Neuronal stem cell (in vitro differentiated cells): Measurements from ENCODE around the gene OR6N1.

Experiments used
- DNase-seq: peaks from one replicate; pipeline ENCODE4 v3.0.0-alpha.2; 2013; ENCODE audit warnings: low spot score
- H2AFZ ChIP-seq: one replicate; pipeline ENCODE4 v1.6.1; 2013; ENCODE audit warnings: mild to moderate bottlenecking, low read length, inconsistent platforms
- H2AK5ac ChIP-seq: 2 replicates; pipeline ENCODE4 v1.6.1; 2013; ENCODE audit warnings: low read depth, mild to moderate bottlenecking, inconsistent platforms, low read length, moderate library complexity, mixed read lengths
- H2BK120ac ChIP-seq: 2 replicates; pipeline ENCODE4 v1.6.1; 2013; ENCODE audit warnings: low read depth, mild to moderate bottlenecking, inconsistent platforms, low read length, moderate library complexity, mixed read lengths
- H2BK12ac ChIP-seq: one replicate; pipeline ENCODE4 v1.6.1; 2013; ENCODE audit warnings: low read length, inconsistent platforms
- H2BK15ac ChIP-seq: 2 replicates; pipeline ENCODE4 v1.6.1; 2013; ENCODE audit warnings: mild to moderate bottlenecking, low read length, inconsistent platforms, mixed read lengths
- H2BK5ac ChIP-seq: one replicate; pipeline ENCODE4 v1.6.1; 2013; ENCODE audit warnings: inconsistent platforms, mild to moderate bottlenecking, low read length, moderate library complexity
- H3K14ac ChIP-seq: one replicate; pipeline ENCODE4 v1.6.1; 2013; ENCODE audit warnings: low read length, inconsistent platforms
- H3K18ac ChIP-seq: 2 replicates; pipeline ENCODE4 v1.6.1; 2013; ENCODE audit warnings: low read length, inconsistent platforms
- H3K23ac ChIP-seq: 2 replicates; pipeline ENCODE4 v1.6.1; 2013; ENCODE audit warnings: low read depth, mild to moderate bottlenecking, mixed read lengths, low read length, inconsistent platforms; ENCODE audit not compliant: poor library complexity
- H3K27ac ChIP-seq: replicated peaks from 3 replicates; pipeline ENCODE4 v1.5.1; 2013; ENCODE audit warnings: low read length, inconsistent platforms
- H3K27me3 ChIP-seq, 3 experiments: 2 replicates each; pipeline ENCODE4 v1.6.1; 2013; ENCODE audit warnings: low read length in 3 of 3, mild to moderate bottlenecking in 2 of 3, inconsistent platforms in 1 of 3, low read depth in 1 of 3, mixed read lengths in 1 of 3, moderate library complexity in 1 of 3; ENCODE audit not compliant: control insufficient read depth in 3 of 3, insufficient read depth in 3 of 3
- H3K36me3 ChIP-seq, 2 donors: replicated peaks in 1 of 2; 2 replicates each; pipeline ENCODE4 v1.6.1; 2013; ENCODE audit warnings: low read length in 2 of 2; ENCODE audit not compliant: control insufficient read depth in 2 of 2, insufficient read depth in 2 of 2
- H3K4ac ChIP-seq: 2 replicates; pipeline ENCODE4 v1.6.1; 2013; ENCODE audit warnings: inconsistent platforms, mild to moderate bottlenecking, low read length, moderate library complexity
- H3K4me1 ChIP-seq, 2 donors: 1 replicate in 1 of 2; 2 replicates in 1 of 2; pipeline ENCODE4 v1.6.1; 2013; ENCODE audit warnings: low read length in 2 of 2, low read depth in 1 of 2; ENCODE audit not compliant: control insufficient read depth in 2 of 2, insufficient read depth in 1 of 2
- H3K4me2 ChIP-seq: one replicate; pipeline ENCODE4 v1.6.1; 2013; ENCODE audit warnings: mild to moderate bottlenecking, low read length, inconsistent platforms; ENCODE audit not compliant: insufficient read depth, poor library complexity, severe bottlenecking
- H3K4me3 ChIP-seq, 2 donors: 2 replicates each; pipeline ENCODE4 v1.5.1; 2013; ENCODE audit warnings: low read length in 2 of 2, mild to moderate bottlenecking in 2 of 2, inconsistent platforms in 1 of 2, moderate library complexity in 1 of 2
- H3K79me1 ChIP-seq: one replicate; pipeline ENCODE4 v1.6.1; 2013; ENCODE audit warnings: low read depth, mild to moderate bottlenecking, inconsistent platforms, low read length, moderate library complexity
- H3K9ac ChIP-seq: one replicate; pipeline ENCODE4 v1.6.1; 2013; ENCODE audit warnings: mild to moderate bottlenecking, low read depth, low read length, inconsistent platforms; ENCODE audit not compliant: poor library complexity
- H3K9me3 ChIP-seq, 2 donors: replicated peaks in 1 of 2; 2 replicates each; pipeline versions ENCODE3 to v1.6.1; 2013; ENCODE audit warnings: low read length in 2 of 2, mild to moderate bottlenecking in 2 of 2, inconsistent platforms in 1 of 2, low read depth in 1 of 2, mixed read lengths in 1 of 2, moderate library complexity in 1 of 2; ENCODE audit not compliant: control insufficient read depth in 2 of 2, insufficient read depth in 1 of 2
- H4K8ac ChIP-seq: one replicate; pipeline ENCODE4 v1.6.1; 2013; ENCODE audit warnings: low read depth, mild to moderate bottlenecking, inconsistent platforms, low read length, moderate library complexity
- H4K91ac ChIP-seq: one replicate; pipeline ENCODE4 v1.6.1; 2013; ENCODE audit warnings: low read length, low read depth, mild to moderate bottlenecking, inconsistent platforms; ENCODE audit not compliant: poor library complexity
- WGBS, 2 donors: extraction: QIAGEN DNeasy Blood & Tissue Kit; methylation state at CpG; one replicate each; pipeline ENCODE4 v1.1.7; 2013; ENCODE audit warnings: missing lambda C conversion rate in 2 of 2, mixed read lengths in 1 of 2; ENCODE audit not compliant: insufficient read length in 2 of 2, insufficient replicate concordance in 1 of 2; ENCODE audit errors: extremely low coverage in 2 of 2; 5-methylcytosine and 5-hydroxymethylcytosine counted together

The OR6N1 gene

DNA sequence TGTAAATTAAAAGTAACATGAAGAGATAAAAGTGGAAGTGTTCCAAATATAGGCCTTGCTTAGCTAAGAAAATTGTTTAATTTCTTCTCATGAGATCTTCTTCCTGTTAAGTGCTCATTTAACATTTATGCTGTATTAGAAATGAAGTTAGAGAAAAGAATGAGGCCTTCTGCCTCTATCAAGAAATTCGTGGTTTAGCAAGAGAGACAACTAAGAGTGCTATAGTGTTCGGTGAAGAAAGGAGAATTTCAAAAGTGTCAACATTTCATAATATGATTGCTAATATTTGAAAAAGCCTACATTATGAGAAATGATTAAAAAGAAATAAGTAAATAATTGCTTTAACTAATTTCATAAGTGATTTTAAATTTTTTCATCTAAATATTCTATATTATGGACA is 40.3 kb upstream of the OR6N1 start:
- Histone ChIP-seq H2AFZ (no peak overlapping the region), H2BK12ac (no peak overlapping the region), H3K4me3 (no peak overlapping the region), H2BK15ac (no peak overlapping the region), H3K36me3 (no peaks in the 10 kb centered on the region), H3K4me2 (no peak overlapping the region), H3K9me3 (peaks cover 0 to 1% of the 10 kb centered on the region in 2 donors), H3K18ac (no peak overlapping the region), H4K91ac (no peak overlapping the region), H2AK5ac (no peak overlapping the region), H4K8ac (no peak overlapping the region), H3K14ac (no peak overlapping the region), H3K23ac (no peak overlapping the region), H3K27ac (no peak overlapping the region), H3K27me3 (no peaks in the 10 kb centered on the region), H3K79me1 (no peaks in the 10 kb centered on the region), H2BK120ac (no peak overlapping the region), H2BK5ac (no peak overlapping the region), H3K4ac (no peak overlapping the region), H3K9ac (no peak overlapping the region), H3K4me1 (no peaks in the 10 kb centered on the region)
- no CpG with 5 or more reads among the region's 2 CpGs for WGBS, 2 donors
- no peak for DNase-seq

DNA sequence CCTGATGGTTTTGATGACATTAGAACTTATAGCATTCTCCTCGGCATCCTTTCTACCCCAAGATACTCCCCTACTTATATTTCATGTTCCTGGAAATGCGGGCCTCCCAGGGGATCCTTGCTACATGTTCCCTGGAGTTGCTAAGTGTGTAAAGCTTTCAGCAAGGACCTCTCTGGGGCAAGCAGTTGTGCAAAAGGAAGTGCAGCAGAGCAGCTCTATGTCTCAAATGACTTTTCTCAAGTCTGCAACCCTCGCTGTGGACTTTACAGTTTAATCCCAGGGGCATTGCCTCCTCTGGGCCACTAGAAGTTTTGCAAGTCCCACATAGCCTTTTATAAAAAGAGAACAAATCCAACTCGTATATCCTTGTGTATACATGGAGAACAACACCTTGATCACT is 38.3 kb upstream of the OR6N1 start:
- H2BK15ac ChIP-seq = no peak overlapping the region
- no peak overlapping the region for H4K8ac ChIP-seq
- no peaks in the 10 kb centered on the region for H3K4me1 ChIP-seq
- no peaks in the 10 kb centered on the region for H3K79me1 ChIP-seq
- no peak overlapping the region for H3K4me2 ChIP-seq
- no peak overlapping the region for H2BK5ac ChIP-seq
- H2BK120ac ChIP-seq = no peak overlapping the region
- H2AFZ ChIP-seq = no peak overlapping the region
- H3K9ac ChIP-seq = no peak overlapping the region
- no peak overlapping the region for H3K18ac ChIP-seq
- no peaks in the 10 kb centered on the region for H3K36me3 ChIP-seq
- H3K9me3 ChIP-seq = peaks cover 0 to 1% of the 10 kb centered on the region in 2 donors
- no peak overlapping the region for H3K27ac ChIP-seq
- no peak overlapping the region for H4K91ac ChIP-seq
- DNase-seq = no peak
- no peak overlapping the region for H2BK12ac ChIP-seq
- no peaks in the 10 kb centered on the region for H3K27me3 ChIP-seq
- H2AK5ac ChIP-seq = no peak overlapping the region
- H3K23ac ChIP-seq = no peak overlapping the region
- H3K4me3 ChIP-seq = no peak overlapping the region
- no CpG with 5 or more reads among the region's 4 CpGs for WGBS, 2 donors
- no peak overlapping the region for H3K14ac ChIP-seq
- H3K4ac ChIP-seq = no peak overlapping the region

DNA sequence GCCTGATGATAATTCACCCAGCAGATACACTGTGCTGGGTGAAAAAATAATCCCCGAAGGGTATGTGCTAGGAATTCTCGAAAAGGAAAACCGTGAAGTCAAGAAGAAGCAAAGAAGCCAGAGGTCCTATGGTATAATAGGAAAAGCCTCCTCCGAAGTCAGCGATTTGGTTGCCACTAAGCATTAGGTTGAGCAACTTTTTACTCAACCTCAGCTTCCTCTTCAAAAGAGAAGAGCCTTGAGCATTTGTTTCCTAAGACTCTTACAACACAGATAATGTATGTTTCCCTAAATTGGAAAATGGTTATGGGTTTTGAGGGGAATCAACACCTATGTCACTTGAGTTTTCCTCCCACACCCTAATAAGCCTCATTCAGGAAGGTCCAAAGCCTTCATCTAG is 37.9 kb upstream of the OR6N1 start:
- Histone ChIP-seq H4K8ac (no peak overlapping the region), H3K36me3 (no peaks in the 10 kb centered on the region), H2BK5ac (no peak overlapping the region), H3K79me1 (no peaks in the 10 kb centered on the region), H2BK120ac (no peak overlapping the region), H3K18ac (no peak overlapping the region), H2AFZ (no peak overlapping the region), H2BK12ac (no peak overlapping the region), H3K27ac (no peak overlapping the region), H3K14ac (no peak overlapping the region), H3K4me2 (no peak overlapping the region), H3K9ac (no peak overlapping the region), H3K9me3 (peaks cover 0 to 1% of the 10 kb centered on the region in 2 donors), H2BK15ac (no peak overlapping the region), H3K27me3 (no peaks in the 10 kb centered on the region), H3K4me1 (no peaks in the 10 kb centered on the region), H2AK5ac (no peak overlapping the region), H3K23ac (no peak overlapping the region), H3K4ac (no peak overlapping the region), H4K91ac (no peak overlapping the region), H3K4me3 (no peak overlapping the region)
- WGBS, 2 donors = no CpG with 5 or more reads among the region's 5 CpGs
- no peak for DNase-seq

DNA sequence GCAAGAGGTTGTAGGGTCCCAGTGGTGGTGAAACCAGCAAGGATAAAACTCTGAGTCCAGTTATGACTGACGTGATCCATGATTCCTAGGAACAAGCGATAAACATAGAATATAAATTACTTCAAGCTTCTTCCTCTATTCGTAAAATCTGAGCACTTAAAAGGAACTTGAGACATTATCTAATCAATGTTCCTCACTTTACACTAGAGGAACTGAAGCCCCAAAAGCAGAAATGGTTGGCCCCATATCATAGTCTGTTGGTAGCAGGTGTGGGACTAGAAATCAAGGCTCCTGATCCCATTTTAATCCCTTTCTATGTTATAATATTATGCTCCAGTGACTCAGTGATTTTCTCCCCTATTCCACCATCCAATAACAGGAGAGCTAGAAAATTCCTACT is 37.3 kb upstream of the OR6N1 start:
- Histone ChIP-seq H3K23ac (no peak overlapping the region), H2AK5ac (no peak overlapping the region), H3K9me3 (peaks cover 0 to 1% of the 10 kb centered on the region in 2 donors), H3K27ac (no peak overlapping the region), H3K18ac (no peak overlapping the region), H3K4ac (no peak overlapping the region), H3K79me1 (no peaks in the 10 kb centered on the region), H3K4me3 (no peak overlapping the region), H3K27me3 (no peaks in the 10 kb centered on the region), H3K9ac (no peak overlapping the region), H3K14ac (no peak overlapping the region), H2AFZ (no peak overlapping the region), H4K91ac (no peak overlapping the region), H3K4me2 (no peak overlapping the region), H2BK120ac (no peak overlapping the region), H3K36me3 (no peaks in the 10 kb centered on the region), H2BK15ac (no peak overlapping the region), H2BK5ac (no peak overlapping the region), H4K8ac (no peak overlapping the region), H3K4me1 (no peaks in the 10 kb centered on the region), H2BK12ac (no peak overlapping the region)
- WGBS, 2 donors = no CpG with 5 or more reads among the region's 3 CpGs
- no peak for DNase-seq
